ENCODE measurements around the gene MPL. TPM values are rescaled to one million over a fixed set of nuclear protein-coding genes. Genes with fewer than 3 reads are reported as not detected.
"Not testable (repeated sequence)": the region's sequence is repeated elsewhere in the genome, so short reads cannot be mapped to it uniquely, and the experiment has no call there.

MPL gene
- total RNA-seq, 1 donor from 2014 or later = 0.48 TPM

DNA sequence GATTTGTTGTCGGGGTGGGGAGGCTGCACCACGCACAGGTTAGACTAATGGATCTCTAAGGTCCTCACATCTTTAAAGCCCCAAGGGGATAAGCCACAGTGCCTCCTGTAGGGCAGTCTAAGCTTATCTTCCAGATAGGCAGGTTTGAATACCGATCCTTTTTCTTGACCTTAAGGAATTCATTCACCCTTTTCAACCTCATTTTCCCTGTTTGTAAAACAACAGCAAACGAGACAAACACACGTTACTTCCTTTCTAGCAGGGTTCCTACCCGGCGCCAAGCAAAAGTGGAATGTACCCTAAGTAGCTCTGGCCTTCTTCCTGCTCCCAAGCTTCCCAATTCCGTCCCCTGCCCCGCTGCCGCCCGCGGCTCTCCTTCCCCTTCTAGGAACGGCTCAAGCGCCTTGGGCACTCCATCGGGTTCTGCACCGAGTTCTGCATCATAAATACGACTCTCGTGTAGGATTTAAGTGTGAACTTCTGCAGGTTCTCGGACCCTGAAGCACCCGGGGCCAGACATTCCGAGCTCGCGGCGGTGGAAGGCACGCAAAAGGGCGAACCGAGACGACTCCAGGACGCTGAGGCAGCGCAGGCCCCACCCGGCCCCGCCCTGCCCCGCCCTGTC is 20.6 kb downstream of the MPL start:
- peak; percentile 25 for ATAC-seq

DNA sequence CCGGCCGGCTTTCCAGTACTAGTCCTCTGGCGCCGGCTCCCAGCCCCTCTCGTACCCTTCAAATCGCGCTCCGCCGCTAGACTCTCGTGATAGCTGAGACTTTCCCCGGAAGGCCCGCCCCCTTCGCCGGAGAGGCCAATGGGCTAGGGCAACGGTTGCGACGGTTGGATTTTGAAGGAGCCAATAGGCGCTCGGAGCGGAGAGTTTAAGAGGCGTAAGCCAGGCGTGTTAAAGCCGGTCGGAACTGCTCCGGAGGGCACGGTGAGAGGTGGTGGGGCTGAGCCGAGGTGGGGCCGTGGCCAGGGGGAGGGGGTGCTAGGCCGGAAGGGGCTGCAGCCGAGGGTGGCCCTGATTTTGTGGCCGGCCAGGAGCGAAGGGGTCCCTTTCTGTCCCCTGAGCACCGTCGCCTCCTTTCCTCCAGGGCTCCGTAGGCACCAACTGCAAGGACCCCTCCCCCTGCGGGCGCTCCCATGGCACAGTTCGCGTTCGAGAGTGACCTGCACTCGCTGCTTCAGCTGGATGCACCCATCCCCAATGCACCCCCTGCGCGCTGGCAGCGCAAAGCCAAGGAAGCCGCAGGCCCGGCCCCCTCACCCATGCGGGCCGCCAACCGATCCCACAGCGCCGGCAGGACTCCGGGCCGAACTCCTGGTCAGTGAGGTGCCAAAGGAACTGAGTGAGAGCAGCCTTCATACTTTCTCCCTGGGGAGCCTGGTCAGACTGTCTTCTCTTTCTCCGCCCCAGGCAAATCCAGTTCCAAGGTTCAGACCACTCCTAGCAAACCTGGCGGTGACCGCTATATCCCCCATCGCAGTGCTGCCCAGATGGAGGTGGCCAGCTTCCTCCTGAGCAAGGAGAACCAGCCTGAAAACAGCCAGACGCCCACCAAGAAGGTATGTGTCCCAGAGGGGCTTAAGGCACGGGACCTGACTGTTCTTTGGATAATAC is 21.4 kb downstream of the MPL start, which contains the start of gene CDC20:
TSS of gene CDC20 (plus strand) at position 236 of the 948 bp plus-strand sequence. CDS start at position 471, 235 bp downstream.
- peak; percentile 96 for ATAC-seq

GRCh38 chr1:43359696-43360095 is 22.1 kb downstream of the MPL start:
- ATAC-seq = no peak

DNA sequence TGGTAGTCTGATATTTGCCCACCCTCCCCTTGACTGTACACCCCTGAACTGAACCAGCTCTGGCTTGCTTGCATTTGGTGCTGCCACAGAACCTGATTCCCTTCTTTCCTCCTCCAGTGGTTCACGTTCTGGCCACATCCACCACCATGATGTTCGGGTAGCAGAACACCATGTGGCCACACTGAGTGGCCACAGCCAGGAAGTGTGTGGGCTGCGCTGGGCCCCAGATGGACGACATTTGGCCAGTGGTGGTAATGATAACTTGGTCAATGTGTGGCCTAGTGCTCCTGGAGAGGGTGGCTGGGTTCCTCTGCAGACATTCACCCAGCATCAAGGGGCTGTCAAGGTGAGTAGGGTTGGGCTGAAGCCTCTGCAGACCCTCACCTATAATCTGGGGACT is 23.0 kb downstream of the MPL start:
- ATAC-seq = no peak

- no peak for ATAC-seq
These were observed 25.8 kb downstream of the MPL start for GRCh38 chr1:43363283-43363934.

- no peak for ATAC-seq
These were observed 26.4 kb downstream of the MPL start for GRCh38 chr1:43363935-43364525.

DNA sequence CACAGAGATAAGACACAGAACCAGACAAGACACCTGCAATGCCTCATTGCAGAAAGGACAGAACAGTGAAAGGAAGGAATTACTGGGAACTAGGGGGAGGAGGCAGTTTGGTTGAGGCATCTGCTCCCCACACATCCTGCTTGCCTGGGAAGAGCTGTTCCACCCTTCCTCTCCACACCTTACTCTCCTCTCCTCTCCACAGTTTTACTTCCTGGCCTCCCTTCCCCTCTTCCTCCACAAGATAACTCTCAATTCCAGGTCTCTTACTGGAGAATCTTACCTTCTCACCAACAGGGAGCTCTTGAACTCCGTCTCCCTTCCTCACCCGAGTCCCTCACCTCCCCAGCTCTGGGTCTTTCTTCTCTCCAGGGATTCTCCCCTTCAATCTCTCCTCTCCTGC is 28.1 kb downstream of the MPL start:
- no peak for ATAC-seq

DNA sequence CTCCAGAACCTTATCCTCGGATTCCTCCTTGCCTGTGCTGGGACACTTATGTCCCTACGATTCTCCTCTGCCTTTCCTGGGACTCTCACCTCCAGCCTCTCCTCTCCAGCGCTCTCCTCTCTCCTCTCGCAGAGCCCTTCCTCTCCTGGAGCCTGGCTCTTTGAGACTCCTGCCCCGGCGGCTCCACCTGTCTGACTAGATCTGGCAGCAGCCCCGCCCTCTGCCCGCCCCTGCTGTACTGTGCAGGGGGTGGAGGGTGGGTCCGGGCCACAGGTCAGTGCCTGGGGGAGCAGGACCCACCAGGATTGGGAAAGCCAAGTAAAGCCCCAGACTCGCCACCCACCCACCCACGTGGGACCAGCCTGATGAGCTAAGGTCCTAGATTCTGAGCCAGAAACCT is 28.6 kb downstream of the MPL start:
- ATAC-seq = peak; percentile 64

GRCh38 chr1:43366601-43367025 is 29.0 kb downstream of the MPL start:
- ATAC-seq = peak; percentile 13

GRCh38 chr1:43367026-43367903 is 29.6 kb downstream of the MPL start:
- ATAC-seq = peak; percentile 76

- ATAC-seq = peak; percentile 84
These were observed 30.5 kb downstream of the MPL start, which contains the start of gene ELOVL1 for GRCh38 chr1:43367904-43368645. Gene ELOVL1, minus strand, starts transcription at chr1:43368011. Its CDS starts 2,402 bp downstream, at chr1:43365609.

DNA sequence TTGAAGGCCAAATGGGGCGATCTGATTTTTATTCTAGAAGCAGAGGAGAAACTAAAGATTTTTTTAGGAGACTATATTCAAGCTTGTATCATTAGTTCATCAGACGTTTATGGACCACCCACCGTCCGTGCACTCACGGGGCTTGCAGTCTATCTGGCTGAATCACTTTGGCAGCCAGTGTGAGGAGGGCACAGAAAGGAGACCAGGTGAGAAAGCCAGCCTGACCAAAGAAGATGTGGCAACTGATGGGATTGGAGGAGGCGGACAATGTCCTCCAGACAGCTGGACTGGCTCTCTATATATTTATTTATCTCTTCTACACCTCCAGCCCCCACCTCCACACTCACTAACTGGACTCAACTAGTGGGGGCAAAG is 31.0 kb downstream of the MPL start:
- ATAC-seq = no peak

DNA sequence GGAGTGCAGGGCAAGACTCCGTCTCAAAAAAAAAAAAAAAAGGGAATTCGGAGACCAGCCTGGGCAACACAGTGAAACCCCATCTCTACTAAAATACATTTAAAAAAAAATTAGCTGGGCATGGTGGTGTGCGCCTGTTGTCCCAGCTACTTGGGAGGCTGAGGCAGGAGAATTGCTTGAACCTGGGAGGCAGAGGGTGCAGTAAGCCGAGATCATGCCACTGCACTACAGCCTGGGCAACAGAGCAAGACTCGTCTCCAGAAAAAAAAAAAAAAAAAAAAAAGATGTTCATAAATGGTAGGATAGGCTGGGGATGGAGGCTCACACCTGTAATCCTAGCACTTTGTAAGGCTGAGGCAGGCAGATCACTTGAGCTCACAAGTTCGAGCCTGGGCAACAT is 32.2 kb downstream of the MPL start:
- ATAC-seq = not testable (repeated sequence)

DNA sequence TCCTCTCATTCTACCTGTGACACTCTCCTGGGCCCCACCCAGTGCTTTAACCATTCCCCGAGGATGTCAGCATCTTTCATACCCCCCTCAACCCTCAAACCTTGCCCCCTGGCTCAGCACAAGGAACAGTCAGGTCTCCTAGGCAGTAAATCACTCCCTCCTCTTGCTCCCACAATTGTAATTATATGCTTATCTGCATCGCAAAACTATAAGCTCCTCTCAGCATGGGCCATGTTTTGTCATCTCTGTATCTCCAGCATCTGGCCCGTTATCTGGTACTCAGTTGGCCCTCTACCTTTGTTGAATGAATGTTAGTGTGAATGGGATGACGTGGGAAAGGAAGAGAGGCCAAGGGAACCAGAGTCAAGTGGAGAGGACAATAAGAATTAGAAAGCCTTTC is 32.9 kb downstream of the MPL start:
- no peak for ATAC-seq

GRCh38 chr1:43372172-43372571 is 34.6 kb downstream of the MPL start:
- ATAC-seq = no peak

DNA sequence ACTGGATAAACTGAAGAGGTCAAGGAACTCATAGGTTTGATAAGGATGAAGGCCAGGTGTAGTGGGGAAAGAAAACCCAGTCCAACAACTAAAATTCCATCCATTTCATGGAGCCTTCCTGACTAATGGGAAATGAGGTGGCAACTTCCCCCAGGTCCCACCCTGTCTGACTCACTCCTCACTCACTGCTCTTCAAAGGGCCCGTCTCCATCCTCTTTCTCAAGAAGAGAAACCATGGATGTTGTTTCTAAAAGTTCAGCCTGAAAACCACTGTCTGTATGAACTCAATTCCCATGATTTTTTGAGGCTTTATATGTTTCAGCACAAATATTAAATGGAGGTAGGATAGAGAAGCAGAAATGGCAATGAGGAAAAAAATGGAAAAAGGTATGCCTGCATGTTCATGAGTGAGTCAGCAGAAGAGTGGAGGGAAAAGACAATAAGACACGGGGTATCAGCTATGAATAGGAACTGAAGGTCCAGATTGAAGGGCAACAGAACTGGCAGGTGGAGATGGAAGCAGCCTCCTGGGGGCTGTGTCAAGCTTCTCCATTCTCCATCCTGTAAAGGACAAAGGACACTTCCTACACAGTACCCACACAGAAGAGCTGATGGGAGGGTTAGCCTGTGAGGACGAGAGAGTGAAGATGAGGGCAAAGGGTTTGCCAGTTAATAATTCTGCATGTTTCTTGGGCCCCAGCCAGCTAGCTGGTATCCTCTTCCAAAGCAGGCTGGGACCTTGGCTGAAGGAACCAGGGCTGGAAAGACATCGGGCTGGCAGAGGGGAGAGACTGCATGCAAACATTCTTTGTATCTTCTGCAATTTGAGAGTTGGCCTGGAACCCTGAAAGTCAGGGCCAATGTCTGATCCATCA is 35.7 kb downstream of the MPL start:
- peak; percentile 77 for ATAC-seq

GRCh38 chr1:43376723-43377235 is 39.2 kb downstream of the MPL start:
- ATAC-seq = peak; percentile 39

GRCh38 chr1:43377831-43378230 is 40.2 kb downstream of the MPL start:
- ATAC-seq = no peak

GRCh38 chr1:43379476-43379875 is 41.9 kb downstream of the MPL start:
- no peak for ATAC-seq

- ATAC-seq = no peak
These were observed 44.0 kb downstream of the MPL start for GRCh38 chr1:43381612-43382011.
